HepG2 (cell line): ENCODE data around the gene ACTR3. TPM values are rescaled to one million over a fixed set of nuclear protein-coding genes. Genes with fewer than 3 reads are reported as not detected.

ENCODE experiments used
- NFYB ChIP-seq: sonication (generic); formaldehyde crosslinking; IDR thresholded peaks from 2 replicates; pipeline ENCODE4 v1.4.0; 2020; ENCODE audit warnings: missing genetic modification reagents
- SAP130 ChIP-seq: IDR thresholded peaks from 2 replicates; pipeline ENCODE4 v1.6.1; 2016; ENCODE audit warnings: low read depth
- SMARCC2 ChIP-seq: fragments of 450-650 bp; IDR thresholded peaks from 2 replicates; pipeline ENCODE4 v1.6.1; 2017; ENCODE audit warnings: antibody characterized with exemption, mild to moderate bottlenecking
- SP140L ChIP-seq: sonication (generic); formaldehyde crosslinking; IDR thresholded peaks from 2 replicates; pipeline ENCODE4 v1.4.0; 2020; ENCODE audit warnings: missing genetic modification reagents, borderline replicate concordance
- TEAD3 ChIP-seq: optimal IDR thresholded peaks from 2 replicates; pipeline ENCODE3; 2016; ENCODE audit warnings: borderline replicate concordance
- YEATS2 ChIP-seq: sonication (generic); formaldehyde crosslinking; IDR thresholded peaks from 2 replicates; pipeline ENCODE4 v1.4.0; 2020; ENCODE audit warnings: missing genetic modification reagents, borderline replicate concordance
- ZNF619 ChIP-seq: sonication (generic); formaldehyde crosslinking; IDR thresholded peaks from 2 replicates; pipeline ENCODE4 v1.4.0; 2020; ENCODE audit warnings: mild to moderate bottlenecking, missing genetic modification reagents
- ZNF792 ChIP-seq: IDR thresholded peaks from 2 replicates; pipeline ENCODE4 v1.6.1; 2016
- polyA plus RNA-seq, 8 experiments: library from polyadenylated mRNA; depleted of rRNA in 3 of 8; stranded (reverse) in 7 of 8; unstranded in 1 of 8; fragments of >200 nt; fragmentation: Illumina TruSeq in 4 of 8; extraction: Trizol in 4 of 8; gene quantifications; 2 replicates each; pipeline versions ENCODE4 v1.2.1 to v1.2.3, GENCODE V29; 2011 to 2016; ENCODE audit warnings: low read depth in 4 of 8, missing spikeins in 1 of 8, mixed read lengths in 1 of 8; ENCODE audit not compliant: insufficient read depth in 1 of 8
- total RNA-seq, 5 experiments: library from RNA; depleted of rRNA; stranded (reverse); fragments of >200 nt; fragmentation: Illumina TruSeq; extraction: Trizol; gene quantifications; 2 replicates each; pipeline ENCODE4 v1.2.3, GENCODE V29; 2016; ENCODE audit warnings: low read depth in 1 of 5
- TF ChIP-seq, protein P1 (sequence below): sonication (generic); formaldehyde crosslinking; IDR thresholded peaks from 2 replicates; pipeline ENCODE4 v1.8.1; 2023; ENCODE audit warnings: mild to moderate bottlenecking, moderate library complexity, missing genetic modification reagents
- TF ChIP-seq, protein P2 (sequence below): IDR thresholded peaks from 2 replicates; pipeline ENCODE4 v1.6.1; 2012; ENCODE audit warnings: low read depth, low read length, improper control_type of control experiment
- TF ChIP-seq, protein P3 (sequence below): sonication (generic); formaldehyde crosslinking; IDR thresholded peaks from 2 replicates; pipeline ENCODE4 v1.4.0; 2020; ENCODE audit warnings: missing genetic modification reagents
- TF ChIP-seq, protein P4 (sequence below): IDR thresholded peaks from 2 replicates; pipeline ENCODE4 v1.4.0; 2020; ENCODE audit warnings: mild to moderate bottlenecking, missing genetic modification reagents

ACTR3 gene
- total and polyA plus RNA-seq, 2 of the 13 experiments (the other 11 are each of a cell fraction or from before 2014, with no cell fraction given) = 123 to 225 TPM

DNA sequence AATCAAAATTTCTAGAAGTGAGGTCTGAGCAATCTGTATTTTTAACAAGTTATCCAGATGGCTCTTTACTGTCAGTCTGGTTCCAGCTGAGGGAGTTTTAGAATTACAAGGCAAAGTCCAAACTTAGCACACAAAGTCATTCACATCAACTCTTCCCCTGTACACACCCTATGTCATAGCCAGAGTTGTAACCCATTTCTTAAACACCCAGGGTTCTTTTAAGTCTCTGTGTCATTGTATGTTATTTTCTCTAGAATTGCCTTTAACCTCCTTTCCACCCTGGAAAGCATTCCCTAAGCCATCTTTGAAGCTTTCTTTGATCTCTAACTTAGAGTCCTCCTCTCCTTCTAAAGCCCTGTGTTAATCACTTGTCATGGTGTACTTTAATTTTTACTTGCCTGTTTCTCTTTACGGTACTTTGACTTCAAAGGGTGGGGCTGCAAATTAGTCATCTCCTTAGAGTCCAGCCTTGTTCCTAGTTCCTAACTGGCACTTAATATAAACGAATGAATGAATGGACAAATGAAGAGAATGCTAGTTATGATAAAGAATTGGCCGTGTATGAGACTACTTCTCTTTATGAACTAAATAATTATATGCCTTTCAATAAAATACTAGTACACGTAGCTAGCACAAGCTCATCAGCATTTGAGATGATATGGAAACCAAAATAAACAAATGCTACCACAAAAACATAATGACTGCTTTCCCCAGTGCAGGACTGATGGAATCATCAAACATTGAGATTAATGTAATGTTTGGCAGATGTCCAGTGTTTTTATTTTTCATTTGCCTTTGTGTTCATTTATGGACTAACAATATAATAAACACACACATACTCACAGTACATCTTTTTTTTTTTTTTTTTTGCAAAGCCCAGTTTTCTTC is 11.9 kb upstream of the ACTR3 start (continued):
- TF ChIP-seq, protein P1, sequence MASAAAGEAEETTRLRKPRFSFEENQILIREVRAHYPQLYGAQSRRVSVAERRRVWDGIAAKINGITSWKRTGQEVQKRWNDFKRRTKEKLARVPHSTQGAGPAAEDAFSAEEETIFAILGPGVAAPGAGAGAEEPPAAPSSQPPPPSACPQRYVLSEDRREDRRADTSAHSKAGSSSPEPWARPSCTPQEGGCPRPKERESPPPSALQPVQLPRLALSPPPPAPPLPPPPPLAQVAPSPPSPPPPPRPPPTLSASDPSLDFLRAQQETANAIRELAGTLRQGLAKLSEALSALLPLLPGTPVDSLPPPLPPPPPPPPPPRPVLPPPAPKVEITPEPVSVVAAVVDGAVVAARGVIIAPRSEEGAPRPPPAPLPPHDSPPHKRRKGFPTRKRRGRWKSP (CRISPR knock-in tag) = no peak
- TF ChIP-seq YEATS2 (CRISPR knock-in tag) (no peak), SP140L (CRISPR knock-in tag) (no peak), SAP130 (CRISPR knock-in tag) (peak; percentile 46), ZNF792 (CRISPR knock-in tag) (0 out of 2 replicates have a peak, but pooled peaks have one; percentile 22), NFYB (CRISPR knock-in tag) (no peak), TEAD3 (CRISPR knock-in tag) (peak; percentile 14), ZNF619 (CRISPR knock-in tag) (no peak), SMARCC2 (no peak)
- TF ChIP-seq, protein P2, sequence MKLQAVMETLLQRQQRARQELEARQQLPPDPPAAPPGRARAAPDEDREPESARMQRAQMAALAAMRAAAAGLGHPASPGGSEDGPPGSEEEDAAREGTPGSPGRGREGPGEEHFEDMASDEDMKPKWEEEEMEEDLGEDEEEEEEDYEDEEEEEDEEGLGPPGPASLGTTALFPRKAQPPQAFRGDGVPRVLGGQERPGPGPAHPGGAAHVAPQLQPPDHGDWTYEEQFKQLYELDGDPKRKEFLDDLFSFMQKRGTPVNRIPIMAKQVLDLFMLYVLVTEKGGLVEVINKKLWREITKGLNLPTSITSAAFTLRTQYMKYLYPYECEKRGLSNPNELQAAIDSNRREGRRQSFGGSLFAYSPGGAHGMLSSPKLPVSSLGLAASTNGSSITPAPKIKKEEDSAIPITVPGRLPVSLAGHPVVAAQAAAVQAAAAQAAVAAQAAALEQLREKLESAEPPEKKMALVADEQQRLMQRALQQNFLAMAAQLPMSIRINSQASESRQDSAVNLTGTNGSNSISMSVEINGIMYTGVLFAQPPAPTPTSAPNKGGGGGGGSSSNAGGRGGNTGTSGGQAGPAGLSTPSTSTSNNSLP = 0 out of 2 replicates have a peak, but pooled peaks have one; percentile 36
- TF ChIP-seq, protein P3, sequence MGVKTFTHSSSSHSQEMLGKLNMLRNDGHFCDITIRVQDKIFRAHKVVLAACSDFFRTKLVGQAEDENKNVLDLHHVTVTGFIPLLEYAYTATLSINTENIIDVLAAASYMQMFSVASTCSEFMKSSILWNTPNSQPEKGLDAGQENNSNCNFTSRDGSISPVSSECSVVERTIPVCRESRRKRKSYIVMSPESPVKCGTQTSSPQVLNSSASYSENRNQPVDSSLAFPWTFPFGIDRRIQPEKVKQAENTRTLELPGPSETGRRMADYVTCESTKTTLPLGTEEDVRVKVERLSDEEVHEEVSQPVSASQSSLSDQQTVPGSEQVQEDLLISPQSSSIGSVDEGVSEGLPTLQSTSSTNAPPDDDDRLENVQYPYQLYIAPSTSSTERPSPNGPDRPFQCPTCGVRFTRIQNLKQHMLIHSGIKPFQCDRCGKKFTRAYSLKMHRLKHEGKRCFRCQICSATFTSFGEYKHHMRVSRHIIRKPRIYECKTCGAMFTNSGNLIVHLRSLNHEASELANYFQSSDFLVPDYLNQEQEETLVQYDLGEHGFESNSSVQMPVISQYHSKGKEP (CRISPR knock-in tag) = 0 out of 2 replicates have a peak, but pooled peaks have one; percentile 10
- TF ChIP-seq, protein P4, sequence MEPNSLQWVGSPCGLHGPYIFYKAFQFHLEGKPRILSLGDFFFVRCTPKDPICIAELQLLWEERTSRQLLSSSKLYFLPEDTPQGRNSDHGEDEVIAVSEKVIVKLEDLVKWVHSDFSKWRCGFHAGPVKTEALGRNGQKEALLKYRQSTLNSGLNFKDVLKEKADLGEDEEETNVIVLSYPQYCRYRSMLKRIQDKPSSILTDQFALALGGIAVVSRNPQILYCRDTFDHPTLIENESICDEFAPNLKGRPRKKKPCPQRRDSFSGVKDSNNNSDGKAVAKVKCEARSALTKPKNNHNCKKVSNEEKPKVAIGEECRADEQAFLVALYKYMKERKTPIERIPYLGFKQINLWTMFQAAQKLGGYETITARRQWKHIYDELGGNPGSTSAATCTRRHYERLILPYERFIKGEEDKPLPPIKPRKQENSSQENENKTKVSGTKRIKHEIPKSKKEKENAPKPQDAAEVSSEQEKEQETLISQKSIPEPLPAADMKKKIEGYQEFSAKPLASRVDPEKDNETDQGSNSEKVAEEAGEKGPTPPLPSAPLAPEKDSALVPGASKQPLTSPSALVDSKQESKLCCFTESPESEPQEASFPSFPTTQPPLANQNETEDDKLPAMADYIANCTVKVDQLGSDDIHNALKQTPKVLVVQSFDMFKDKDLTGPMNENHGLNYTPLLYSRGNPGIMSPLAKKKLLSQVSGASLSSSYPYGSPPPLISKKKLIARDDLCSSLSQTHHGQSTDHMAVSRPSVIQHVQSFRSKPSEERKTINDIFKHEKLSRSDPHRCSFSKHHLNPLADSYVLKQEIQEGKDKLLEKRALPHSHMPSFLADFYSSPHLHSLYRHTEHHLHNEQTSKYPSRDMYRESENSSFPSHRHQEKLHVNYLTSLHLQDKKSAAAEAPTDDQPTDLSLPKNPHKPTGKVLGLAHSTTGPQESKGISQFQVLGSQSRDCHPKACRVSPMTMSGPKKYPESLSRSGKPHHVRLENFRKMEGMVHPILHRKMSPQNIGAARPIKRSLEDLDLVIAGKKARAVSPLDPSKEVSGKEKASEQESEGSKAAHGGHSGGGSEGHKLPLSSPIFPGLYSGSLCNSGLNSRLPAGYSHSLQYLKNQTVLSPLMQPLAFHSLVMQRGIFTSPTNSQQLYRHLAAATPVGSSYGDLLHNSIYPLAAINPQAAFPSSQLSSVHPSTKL (CRISPR knock-in tag) = peak; percentile 60; the same call in 1 of the 2 replicates
